PC-3 (cell line): ENCODE measurements around the gene MDGA2. TPM values are rescaled to one million over a fixed set of nuclear protein-coding genes. Genes with fewer than 3 reads are reported as not detected.

ENCODE experiments used
- ATAC-seq: fragments of 200-7000 bp; cut with Tn5 transposase; 2 replicates; pipeline ENCODE4 v1.9.1; 2020; ENCODE audit warnings: mild to moderate bottlenecking, moderate library complexity
- BruUV-seq: library from RNA; stranded (reverse); fragments of 400-500 nt; replicated peaks from 2 replicates; lab custom pipeline; 2021; lab: Mats Ljungman, UMichigan
- CTCF ChIA-PET: fragments of 300-600 bp; sonication (Branson Sonifier 250); formaldehyde crosslinking; loops from one replicate; lab custom pipeline; 2022; ENCODE audit warnings: antibody characterized with exemption; lab: Charles Lee
- POLR2A ChIA-PET: fragments of 300-600 bp; sonication (Branson Sonifier 250); formaldehyde crosslinking; loops from one replicate; lab custom pipeline; 2022; ENCODE audit warnings: antibody characterized with exemption; ENCODE audit not compliant: unreplicated experiment; lab: Charles Lee
- DNase-seq: peaks from one replicate; pipeline ENCODE4 v3.0.0-alpha.2; 2015
- H2AFZ ChIP-seq: fragments of 300-600 bp; sonication (generic); 2 replicates; pipeline ENCODE4 v1.6.0; 2016; ENCODE audit warnings: antibody characterized with exemption, low read length
- H3F3A ChIP-seq: fragments of 300-600 bp; sonication (generic); one replicate; pipeline ENCODE4 v1.6.0; 2017; ENCODE audit warnings: antibody characterized with exemption, low read length, control low read depth, mild to moderate bottlenecking; ENCODE audit not compliant: unreplicated experiment
- H3K27ac ChIP-seq: fragments of 300-600 bp; sonication (generic); 2 replicates; pipeline ENCODE4 v1.5.1; 2016; ENCODE audit warnings: mild to moderate bottlenecking, low read length
- H3K27me3 ChIP-seq: fragments of 300-600 bp; sonication (generic); 2 replicates; pipeline ENCODE4 v1.6.1; 2016; ENCODE audit warnings: low read length, mixed read lengths
- H3K36me3 ChIP-seq: fragments of 300-600 bp; sonication (generic); 2 replicates; pipeline ENCODE4 v1.6.1; 2016; ENCODE audit warnings: low read depth, mixed run types, low read length, mixed read lengths
- H3K4me1 ChIP-seq: fragments of 300-600 bp; sonication (generic); 2 replicates; pipeline ENCODE4 v1.5.1; 2016; ENCODE audit warnings: low read length; ENCODE audit not compliant: insufficient read depth
- H3K4me2 ChIP-seq: fragments of 300-600 bp; sonication (generic); 2 replicates; pipeline ENCODE4 v1.6.0; 2016; ENCODE audit warnings: low read length
- H3K4me3 ChIP-seq: fragments of 300-600 bp; sonication (generic); 2 replicates; pipeline ENCODE4 v1.5.1; 2016; ENCODE audit warnings: mild to moderate bottlenecking, low read length, mixed read lengths
- H3K79me2 ChIP-seq: fragments of 300-600 bp; sonication (generic); 2 replicates; pipeline ENCODE4 v1.6.1; 2017; ENCODE audit warnings: low read length, mixed read lengths
- H3K9ac ChIP-seq: fragments of 300-600 bp; sonication (generic); 2 replicates; pipeline ENCODE4 v1.6.0; 2016; ENCODE audit warnings: mild to moderate bottlenecking, low read length
- H3K9me2 ChIP-seq: fragments of 300-600 bp; sonication (generic); replicated peaks from 2 replicates; pipeline ENCODE4 v1.6.1; 2016; ENCODE audit warnings: mixed run types, low read length, mixed read lengths
- H3K9me3 ChIP-seq: fragments of 300-600 bp; sonication (generic); 2 replicates; pipeline ENCODE4 v1.6.1; 2016; ENCODE audit warnings: low read length, mixed read lengths
- H4K20me1 ChIP-seq: fragments of 300-600 bp; sonication (generic); 2 replicates; pipeline ENCODE4 v1.6.1; 2016; ENCODE audit warnings: low read length, mixed read lengths
- EZH2 ChIP-seq: fragments of 300-600 bp; sonication (generic); IDR thresholded peaks from one replicate; pipeline ENCODE4 v1.6.1; 2017; ENCODE audit warnings: antibody characterized with exemption, mild to moderate bottlenecking, low read length; ENCODE audit not compliant: unreplicated experiment
- EZH2phosphoT487 ChIP-seq: fragments of 300-600 bp; sonication (generic); IDR thresholded peaks from 2 replicates; pipeline ENCODE4 v1.6.1; 2018; ENCODE audit warnings: mild to moderate bottlenecking, antibody characterized with exemption, low read length, borderline replicate concordance
- intact Hi-C: fragments of 100-400 bp; cut with micrococcal nuclease; formaldehyde crosslinking; loops from 2 replicates; pipeline ENCODE4 v1.9.0; 2023
- total RNA-seq: library from RNA; depleted of rRNA; stranded (reverse); fragments of >200 nt; gene quantifications from 2 replicates; pipeline ENCODE4 v1.2.3, GENCODE V29; 2014
- TF ChIP-seq, protein P1 (sequence below): fragments of 300-600 bp; sonication (generic); conservative IDR thresholded peaks from 2 replicates; pipeline ENCODE4 v1.5.1; 2017; ENCODE audit warnings: antibody characterized with exemption, low read depth, mild to moderate bottlenecking, low read length

MDGA2 gene
- total RNA-seq, 1 experiment from 2014 or later, result 0.04 TPM

DNA sequence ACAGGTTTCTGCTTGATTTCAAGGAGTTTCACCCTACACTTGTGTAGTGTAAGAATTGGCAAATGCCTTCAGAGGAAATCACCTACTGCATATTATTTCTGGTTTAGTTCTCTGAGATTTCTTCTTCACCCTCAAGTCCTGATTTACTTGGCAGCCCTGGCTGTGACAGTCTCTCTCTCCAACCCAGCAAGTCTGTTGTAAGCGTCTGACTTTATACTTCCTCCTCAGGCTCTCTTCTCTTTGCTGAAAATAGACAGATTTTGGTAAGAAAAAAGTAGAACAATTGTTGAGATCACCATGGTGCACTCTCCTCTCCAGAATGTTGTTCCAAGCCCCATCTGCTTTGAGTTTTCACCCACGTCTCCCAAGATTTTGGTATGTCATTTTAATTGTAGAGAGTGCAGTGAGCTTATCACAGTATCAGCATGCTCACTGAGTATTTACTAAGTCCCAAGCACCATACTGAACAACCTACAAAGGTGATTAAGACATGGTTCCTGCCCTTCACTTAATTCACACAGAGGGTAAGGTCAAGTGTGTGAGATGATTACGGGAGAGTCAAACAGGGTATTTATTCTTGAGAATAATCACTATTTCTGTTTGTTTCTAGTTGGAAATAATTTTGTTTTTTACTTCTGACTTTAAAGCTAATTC is 148.7 kb downstream of the MDGA2 start:
- H3K9ac ChIP-seq, result no peak overlapping the region
- ChIA-PET CTCF (no interaction called here), POLR2A (no interaction called here)
- no peaks in the 10 kb centered on the region for H3K36me3 ChIP-seq
- H3K4me3 ChIP-seq, result no peak overlapping the region
- BruUV-seq, result no TSS peak
- H4K20me1 ChIP-seq, result no peaks in the 10 kb centered on the region
- no peaks in the 10 kb centered on the region for H3K9me2 ChIP-seq
- H2AFZ ChIP-seq, result no peak overlapping the region
- H3F3A ChIP-seq, result no peaks in the 10 kb centered on the region
- no peaks in the 10 kb centered on the region for H3K4me1 ChIP-seq
- no peak for DNase-seq
- H3K4me2 ChIP-seq, result no peak overlapping the region
- TF ChIP-seq, protein P1, sequence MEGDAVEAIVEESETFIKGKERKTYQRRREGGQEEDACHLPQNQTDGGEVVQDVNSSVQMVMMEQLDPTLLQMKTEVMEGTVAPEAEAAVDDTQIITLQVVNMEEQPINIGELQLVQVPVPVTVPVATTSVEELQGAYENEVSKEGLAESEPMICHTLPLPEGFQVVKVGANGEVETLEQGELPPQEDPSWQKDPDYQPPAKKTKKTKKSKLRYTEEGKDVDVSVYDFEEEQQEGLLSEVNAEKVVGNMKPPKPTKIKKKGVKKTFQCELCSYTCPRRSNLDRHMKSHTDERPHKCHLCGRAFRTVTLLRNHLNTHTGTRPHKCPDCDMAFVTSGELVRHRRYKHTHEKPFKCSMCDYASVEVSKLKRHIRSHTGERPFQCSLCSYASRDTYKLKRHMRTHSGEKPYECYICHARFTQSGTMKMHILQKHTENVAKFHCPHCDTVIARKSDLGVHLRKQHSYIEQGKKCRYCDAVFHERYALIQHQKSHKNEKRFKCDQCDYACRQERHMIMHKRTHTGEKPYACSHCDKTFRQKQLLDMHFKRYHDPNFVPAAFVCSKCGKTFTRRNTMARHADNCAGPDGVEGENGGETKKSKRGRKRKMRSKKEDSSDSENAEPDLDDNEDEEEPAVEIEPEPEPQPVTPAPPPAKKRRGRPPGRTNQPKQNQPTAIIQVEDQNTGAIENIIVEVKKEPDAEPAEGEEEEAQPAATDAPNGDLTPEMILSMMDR, result no peak
- no peak for TF ChIP-seq EZH2
- no peak for TF ChIP-seq EZH2phosphoT487
- H3K27ac ChIP-seq, result no peak overlapping the region
- H3K79me2 ChIP-seq, result no peaks in the 10 kb centered on the region
- peaks cover 7% of the 10 kb centered on the region; the same call in 1 of the 2 replicates for H3K27me3 ChIP-seq
- no peaks in the 10 kb centered on the region for H3K9me3 ChIP-seq
- intact Hi-C loops, result no loop called here
- no peak for ATAC-seq

DNA sequence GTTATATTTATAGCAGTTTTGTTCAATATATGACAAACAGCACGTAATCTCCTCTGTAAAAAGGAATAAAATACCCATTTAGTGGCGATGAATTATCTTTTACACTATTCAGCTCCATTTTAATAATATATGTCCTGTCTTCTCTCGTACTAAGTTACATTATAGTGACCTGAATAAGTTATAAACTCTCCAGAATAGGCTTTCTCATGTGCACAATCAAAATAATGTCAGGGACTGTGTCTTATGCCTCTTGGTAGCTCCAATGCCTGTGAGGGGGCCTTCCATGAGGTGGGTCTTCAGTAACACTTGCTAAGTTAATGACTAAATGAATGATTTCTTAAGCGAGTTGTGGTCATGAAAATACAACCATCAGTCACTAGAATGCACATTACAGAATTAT is 150.9 kb downstream of the MDGA2 start:
- TF ChIP-seq, protein P1, result no peak
- TF ChIP-seq EZH2phosphoT487 (no peak), EZH2 (no peak)
- ChIA-PET POLR2A (no interaction called here), CTCF (no interaction called here)
- Histone ChIP-seq H3K4me2 (no peak overlapping the region), H3K79me2 (no peaks in the 10 kb centered on the region), H3K27me3 (peaks cover 9% of the 10 kb centered on the region; the same call in 1 of the 2 replicates), H2AFZ (no peak overlapping the region), H3K36me3 (no peaks in the 10 kb centered on the region), H3K9me2 (no peaks in the 10 kb centered on the region), H3K9me3 (no peaks in the 10 kb centered on the region), H3K9ac (no peak overlapping the region), H3K4me1 (no peaks in the 10 kb centered on the region), H4K20me1 (no peaks in the 10 kb centered on the region), H3F3A (no peaks in the 10 kb centered on the region), H3K4me3 (no peak overlapping the region), H3K27ac (no peak overlapping the region)
- ATAC-seq, result no peak
- intact Hi-C loops, result no loop called here
- no peak for DNase-seq
- no TSS peak for BruUV-seq

DNA sequence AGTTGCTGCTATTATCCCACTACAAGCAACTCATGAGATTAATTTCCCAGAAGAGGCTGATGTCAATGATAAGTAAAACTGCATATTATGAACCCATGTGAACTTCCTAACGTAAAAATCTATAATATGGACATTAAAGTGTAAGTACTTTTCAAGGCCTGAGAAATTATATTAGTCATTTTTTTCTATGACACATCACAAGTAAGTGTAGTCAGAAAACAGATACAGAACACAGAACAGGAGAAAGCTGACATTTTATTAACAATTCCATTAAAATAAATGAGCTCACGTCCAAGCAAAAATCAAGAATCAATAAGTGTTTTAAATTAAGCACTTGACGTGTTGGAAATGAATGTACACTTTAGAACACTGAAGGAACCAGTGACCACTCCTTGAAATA is 155.0 kb downstream of the MDGA2 start:
- ATAC-seq, result no peak
- Histone ChIP-seq H3F3A (no peaks in the 10 kb centered on the region), H3K79me2 (no peaks in the 10 kb centered on the region), H3K4me3 (no peak overlapping the region), H4K20me1 (no peaks in the 10 kb centered on the region), H2AFZ (no peak overlapping the region), H3K9me2 (no peaks in the 10 kb centered on the region), H3K9me3 (no peaks in the 10 kb centered on the region), H3K36me3 (no peaks in the 10 kb centered on the region), H3K9ac (no peak overlapping the region), H3K4me1 (no peaks in the 10 kb centered on the region), H3K4me2 (no peak overlapping the region), H3K27me3 (peaks cover 12% of the 10 kb centered on the region; the same call in 1 of the 2 replicates), H3K27ac (no peak overlapping the region)
- no TSS peak for BruUV-seq
- intact Hi-C loops, result no loop called here
- POLR2A ChIA-PET, result interaction anchor here (0.5 kb wide), 1 partner anchor 381 kb away, joined by 3 read pairs; no protein-coding TSS in a partner anchor
- CTCF ChIA-PET, result no interaction called here
- TF ChIP-seq EZH2 (no peak), EZH2phosphoT487 (no peak)
- TF ChIP-seq, protein P1, result no peak
- DNase-seq, result no peak
